ENCODE results near the gene THSD4. TPM values are rescaled to one million over a fixed set of nuclear protein-coding genes. Genes with fewer than 3 reads are reported as not detected.
A peak's percentile ranks its signal among the peaks of the same experiment; 100 is the strongest.

Gene THSD4
- total RNA-seq, 1 experiment from 2014 or later: 36.3 TPM

GRCh38 chr15:71603379-71603778, 488.1 kb downstream of the THSD4 start:
- Mint-ChIP-seq H3K27me3 (ENCODE audit: insufficient read depth, unreplicated experiment) (no peaks in the 10 kb centered on the region), H3K27ac (ENCODE audit: low read depth, unreplicated experiment) (no peak overlapping the region), H3K4me1 (ENCODE audit: insufficient read depth, unreplicated experiment) (peaks cover 17% of the 10 kb centered on the region), H3K36me3 (ENCODE audit: insufficient read depth, unreplicated experiment) (no peaks in the 10 kb centered on the region), H3K4me3 (ENCODE audit: unreplicated experiment) (no peak overlapping the region), H3K9me3 (ENCODE audit: unreplicated experiment) (peaks cover 13% of the 10 kb centered on the region)
- intact Hi-C loops (cut with micrococcal nuclease): no loop called here
- CTCF ChIA-PET: no interaction called here
- no peak for DNase-seq (ENCODE audit: unreplicated experiment)
- BruUV-seq (replicated peaks): no TSS peak
- no peak for TF ChIP-seq CTCF (IDR thresholded peaks at IDR 0.05; ENCODE audit: unreplicated experiment)
- POLR2A ChIA-PET: no interaction called here

GRCh38 chr15:71607383-71607782, 492.1 kb downstream of the THSD4 start:
- Mint-ChIP-seq H3K4me3 (ENCODE audit: unreplicated experiment) (no peak overlapping the region), H3K27me3 (ENCODE audit: insufficient read depth, unreplicated experiment) (no peaks in the 10 kb centered on the region), H3K36me3 (ENCODE audit: insufficient read depth, unreplicated experiment) (no peaks in the 10 kb centered on the region), H3K9me3 (ENCODE audit: unreplicated experiment) (peaks cover 13% of the 10 kb centered on the region), H3K27ac (ENCODE audit: low read depth, unreplicated experiment) (no peak overlapping the region), H3K4me1 (ENCODE audit: insufficient read depth, unreplicated experiment) (peaks cover 32% of the 10 kb centered on the region)
- intact Hi-C loops (cut with micrococcal nuclease): no loop called here
- ChIA-PET CTCF (no interaction called here), POLR2A (no interaction called here)
- no peak for TF ChIP-seq CTCF (IDR thresholded peaks at IDR 0.05; ENCODE audit: unreplicated experiment)
- DNase-seq (ENCODE audit: unreplicated experiment): no peak
- no TSS peak for BruUV-seq (replicated peaks)

GRCh38 chr15:71610728-71611552, 495.7 kb downstream of the THSD4 start:
- no peak overlapping the region for H3K27ac Mint-ChIP-seq (ENCODE audit: low read depth, unreplicated experiment)
- H3K9me3 Mint-ChIP-seq (ENCODE audit: unreplicated experiment): no peaks in the 10 kb centered on the region
- peaks cover 25% of the 10 kb centered on the region for H3K4me1 Mint-ChIP-seq (ENCODE audit: insufficient read depth, unreplicated experiment)
- peak; percentile 25 for DNase-seq (ENCODE audit: unreplicated experiment)
- peaks cover 5% of the 10 kb centered on the region for H3K36me3 Mint-ChIP-seq (ENCODE audit: insufficient read depth, unreplicated experiment)
- POLR2A ChIA-PET: no interaction called here
- intact Hi-C loops (cut with micrococcal nuclease): no loop called here
- BruUV-seq (replicated peaks): no TSS peak
- no peaks in the 10 kb centered on the region for H3K27me3 Mint-ChIP-seq (ENCODE audit: insufficient read depth, unreplicated experiment)
- CTCF ChIA-PET: interaction anchor here (0.6 to 1.0 kb wide), 2 partner anchors 17 to 125 kb away, joined by 3 read pairs; no protein-coding TSS in a partner anchor
- TF ChIP-seq CTCF (IDR thresholded peaks at IDR 0.05; ENCODE audit: unreplicated experiment): no peak
- no peak overlapping the region for H3K4me3 Mint-ChIP-seq (ENCODE audit: unreplicated experiment)

GRCh38 chr15:71611553-71612396, 496.5 kb downstream of the THSD4 start:
- BruUV-seq (replicated peaks): no TSS peak
- ChIA-PET POLR2A (no interaction called here), CTCF (interaction anchor here (0.6 to 1.0 kb wide), 3 partner anchors 16 to 126 kb away, joined by 3 read pairs; no protein-coding TSS in a partner anchor)
- Mint-ChIP-seq H3K4me3 (ENCODE audit: unreplicated experiment) (no peak overlapping the region), H3K27ac (ENCODE audit: low read depth, unreplicated experiment) (no peak overlapping the region), H3K4me1 (ENCODE audit: insufficient read depth, unreplicated experiment) (peaks cover 25% of the 10 kb centered on the region), H3K9me3 (ENCODE audit: unreplicated experiment) (no peaks in the 10 kb centered on the region), H3K27me3 (ENCODE audit: insufficient read depth, unreplicated experiment) (no peaks in the 10 kb centered on the region), H3K36me3 (ENCODE audit: insufficient read depth, unreplicated experiment) (peaks cover 9% of the 10 kb centered on the region)
- no peak for TF ChIP-seq CTCF (IDR thresholded peaks at IDR 0.05; ENCODE audit: unreplicated experiment)
- intact Hi-C loops (cut with micrococcal nuclease): no loop called here
- no peak for DNase-seq (ENCODE audit: unreplicated experiment)

Measured in MCF 10A (cell line).